HG03196 (cell line): ENCODE results near the gene NRG2.

Source experiments
- ATAC-seq: cut with Tn5 transposase; IDR thresholded peaks from one replicate; pipeline ENCODE4 v1.9.1; 2021; ENCODE audit not compliant: unreplicated experiment

The NRG2 gene

GRCh38 chr5:140042643-140043507 is at the start of gene NRG2:
Gene NRG2 (minus strand): TSS chr5:140043299.
- ATAC-seq = peak; percentile 57

DNA sequence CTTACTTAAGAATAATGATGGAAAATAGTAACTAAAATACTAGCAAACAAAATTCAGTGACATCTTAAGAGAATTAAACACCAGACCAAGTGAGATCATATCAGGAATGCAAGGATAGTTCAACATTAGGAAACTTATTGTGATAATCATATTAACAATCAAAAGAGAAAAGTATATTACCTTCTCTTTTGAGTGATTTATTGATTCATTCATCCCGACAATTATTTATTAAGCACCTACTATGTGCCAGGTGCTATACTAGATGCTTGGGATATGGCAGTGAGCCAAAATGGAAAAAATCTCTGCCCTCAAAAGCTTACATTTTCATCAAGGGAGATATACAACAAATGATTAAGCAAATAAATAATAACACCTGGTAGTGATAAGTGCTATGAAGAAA is 47.2 kb upstream of the NRG2 start:
- ATAC-seq = no peak

- ATAC-seq = no peak
Measured at GRCh38 chr5:140084541-140084940, 41.4 kb upstream of the NRG2 start.

- no peak for ATAC-seq
Measured at GRCh38 chr5:140083650-140084049, 40.6 kb upstream of the NRG2 start.

DNA sequence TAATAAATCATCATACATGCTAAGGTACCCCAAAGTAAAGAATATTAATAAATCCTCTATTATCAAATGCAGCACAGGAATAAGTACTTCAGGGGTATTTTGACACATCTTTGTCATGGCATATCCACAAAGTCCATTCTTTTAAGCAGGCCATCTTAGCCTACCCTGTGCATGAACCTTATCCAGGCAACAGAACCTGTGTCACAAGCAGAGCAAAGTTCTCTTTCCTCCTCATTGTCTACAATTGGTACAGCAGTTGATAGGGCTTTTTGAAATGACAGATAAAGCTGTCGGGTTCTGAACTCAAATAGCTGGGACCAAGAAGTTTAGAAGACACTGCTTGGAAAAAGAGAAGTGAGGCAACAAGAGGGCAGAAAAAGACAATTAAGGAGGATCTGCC is 40.0 kb upstream of the NRG2 start:
- ATAC-seq = no peak

DNA sequence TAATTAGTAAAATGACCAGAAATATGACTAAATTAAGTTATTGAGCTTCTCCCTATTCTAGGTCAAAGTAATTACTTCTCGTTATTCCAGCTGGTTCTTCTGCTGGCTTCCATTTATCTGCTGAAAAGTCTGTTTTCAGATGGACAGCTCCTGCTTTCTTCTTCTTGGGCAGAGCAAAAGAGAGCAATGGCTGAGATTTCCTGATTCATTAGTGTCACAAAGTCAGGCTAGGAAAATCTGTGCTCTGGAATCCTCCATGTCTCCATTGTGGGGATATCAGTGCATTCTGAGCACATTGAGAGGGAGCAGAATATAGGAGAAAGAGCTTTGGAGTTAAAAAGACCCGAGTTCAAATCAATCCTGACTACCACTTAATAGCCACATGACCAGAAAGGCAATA is 33.7 kb upstream of the NRG2 start:
- ATAC-seq = no peak

DNA sequence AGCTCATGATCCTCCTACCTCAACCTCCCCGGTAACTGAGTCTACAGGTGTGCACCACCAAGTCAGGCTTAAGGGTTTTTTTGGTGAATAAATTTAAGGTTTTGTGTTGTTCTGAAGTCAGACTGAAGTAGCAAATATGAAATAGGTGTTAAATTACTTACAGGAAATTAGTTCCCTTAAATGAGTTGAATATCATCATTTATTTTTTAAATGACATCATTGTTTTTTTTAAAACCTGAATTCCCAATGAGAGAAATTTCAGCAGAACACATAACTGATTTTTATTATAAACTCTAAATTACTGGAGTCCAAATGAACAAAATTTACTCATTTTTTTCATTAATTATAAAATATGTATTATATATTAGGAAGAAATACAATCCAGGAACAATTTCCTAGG is 33.0 kb upstream of the NRG2 start:
- ATAC-seq = no peak

DNA sequence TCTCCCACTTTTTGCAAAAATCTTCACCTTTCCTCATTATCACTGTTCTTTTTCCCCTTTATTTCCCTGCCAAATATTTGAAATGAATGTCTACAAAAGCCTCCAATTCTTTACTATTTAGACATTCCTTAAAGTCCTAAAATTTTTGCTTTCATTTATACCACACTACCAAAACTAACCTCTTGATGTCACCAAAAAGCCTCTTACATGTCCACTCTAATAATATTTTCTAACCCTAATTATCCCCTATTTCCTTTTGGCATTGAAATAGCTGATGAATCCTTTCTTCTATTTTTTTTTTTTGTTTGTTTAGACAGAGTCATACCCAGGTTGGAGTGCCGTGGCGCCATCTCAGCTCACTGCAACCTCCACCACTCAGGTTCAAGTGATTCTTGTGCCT is 32.3 kb upstream of the NRG2 start:
- ATAC-seq = no peak

DNA sequence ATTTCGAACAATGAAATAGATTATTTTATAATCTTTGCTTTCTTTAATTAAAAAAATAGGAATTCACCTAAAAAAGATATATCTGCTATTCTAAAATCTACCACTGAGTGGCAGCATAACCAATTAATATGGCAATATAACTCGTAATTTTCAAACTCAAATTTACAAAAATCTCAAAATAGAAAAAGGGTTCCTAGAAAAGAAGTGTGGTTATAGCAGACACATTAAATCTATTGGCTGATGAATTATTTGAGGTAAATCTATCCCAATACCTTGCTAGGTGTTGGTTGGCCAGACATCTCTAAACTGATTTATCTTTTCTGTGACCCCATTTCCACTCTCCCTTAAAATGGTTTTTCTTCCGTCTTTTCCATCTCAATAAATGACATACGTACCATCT is 30.2 kb upstream of the NRG2 start:
- ATAC-seq = no peak

DNA sequence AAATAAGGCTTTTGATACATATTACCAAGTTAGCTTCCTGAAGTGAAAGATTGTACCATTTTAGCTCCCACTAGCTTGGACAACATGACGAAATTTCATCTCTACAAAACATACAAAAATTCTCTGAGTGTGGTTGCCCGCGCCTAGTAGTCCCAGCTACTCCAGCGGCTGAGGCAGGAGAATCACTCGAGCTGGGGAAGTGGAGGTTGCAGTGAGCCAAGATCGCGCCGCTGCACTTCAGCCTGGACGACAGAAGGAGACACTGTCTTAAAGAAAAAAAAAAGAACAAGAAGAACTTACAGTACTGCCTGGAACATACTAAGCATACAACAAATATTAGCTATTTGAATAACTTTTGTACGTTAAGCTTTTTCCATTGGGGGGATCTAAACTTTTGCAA is 29.7 kb upstream of the NRG2 start:
- no peak for ATAC-seq

DNA sequence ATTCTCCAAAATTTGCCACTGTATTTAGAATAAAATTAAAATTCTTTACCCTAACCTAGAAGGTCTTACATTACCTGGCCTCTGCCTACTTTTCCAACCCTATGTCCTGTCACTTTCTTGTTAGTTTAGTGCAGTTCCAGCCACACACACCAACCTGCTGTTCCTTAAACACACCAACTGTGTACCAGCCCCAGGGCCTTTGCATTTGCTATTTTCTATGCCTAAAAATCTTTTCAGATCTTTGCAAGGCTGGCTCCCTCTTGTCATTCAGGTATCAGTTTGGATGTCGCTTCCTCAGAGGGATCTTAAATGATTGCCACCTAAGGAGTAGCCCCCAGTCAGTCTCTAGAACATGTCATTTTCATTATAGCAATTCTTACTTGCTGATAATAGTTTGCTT is 17.7 kb upstream of the NRG2 start:
- ATAC-seq = no peak

GRCh38 chr5:140058212-140058932 is 15.3 kb upstream of the NRG2 start:
- no peak for ATAC-seq

DNA sequence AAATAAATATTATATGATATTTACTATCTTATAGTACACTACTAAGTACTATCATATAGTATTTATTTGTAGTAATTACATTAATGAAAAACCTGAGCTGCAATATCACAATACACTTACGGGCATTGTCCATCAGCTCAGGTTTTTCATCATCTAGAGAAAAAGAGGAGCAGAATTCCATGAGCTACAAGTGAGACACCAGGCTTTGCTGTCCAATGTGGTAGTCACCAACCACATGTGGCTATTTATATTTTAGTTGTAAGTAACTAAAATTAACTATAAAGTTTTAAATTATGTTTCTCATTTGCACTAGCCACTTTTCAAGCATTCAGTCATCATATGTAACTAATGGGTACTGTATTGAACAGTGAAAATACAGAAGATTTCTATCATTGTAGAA is 13.8 kb upstream of the NRG2 start:
- ATAC-seq = no peak

DNA sequence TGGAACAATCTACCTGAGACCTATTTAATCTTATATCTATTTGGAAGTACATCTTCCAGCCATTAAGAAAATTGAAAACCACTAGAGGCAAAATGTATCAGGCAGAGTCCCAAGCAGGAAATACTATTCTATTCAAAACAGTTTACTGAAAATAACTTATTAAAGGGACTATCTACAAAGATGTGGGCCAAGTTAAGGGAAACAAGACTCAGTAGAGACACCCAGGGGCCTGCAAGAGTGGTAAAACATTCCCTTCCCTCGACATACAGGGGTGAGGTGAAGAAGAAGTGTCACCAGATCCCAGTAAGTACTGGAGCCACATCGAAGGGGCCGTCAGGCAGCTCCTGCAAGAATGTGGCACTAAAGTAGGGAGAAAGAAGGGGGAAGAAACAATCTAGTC is 12.1 kb upstream of the NRG2 start:
- ATAC-seq = no peak

DNA sequence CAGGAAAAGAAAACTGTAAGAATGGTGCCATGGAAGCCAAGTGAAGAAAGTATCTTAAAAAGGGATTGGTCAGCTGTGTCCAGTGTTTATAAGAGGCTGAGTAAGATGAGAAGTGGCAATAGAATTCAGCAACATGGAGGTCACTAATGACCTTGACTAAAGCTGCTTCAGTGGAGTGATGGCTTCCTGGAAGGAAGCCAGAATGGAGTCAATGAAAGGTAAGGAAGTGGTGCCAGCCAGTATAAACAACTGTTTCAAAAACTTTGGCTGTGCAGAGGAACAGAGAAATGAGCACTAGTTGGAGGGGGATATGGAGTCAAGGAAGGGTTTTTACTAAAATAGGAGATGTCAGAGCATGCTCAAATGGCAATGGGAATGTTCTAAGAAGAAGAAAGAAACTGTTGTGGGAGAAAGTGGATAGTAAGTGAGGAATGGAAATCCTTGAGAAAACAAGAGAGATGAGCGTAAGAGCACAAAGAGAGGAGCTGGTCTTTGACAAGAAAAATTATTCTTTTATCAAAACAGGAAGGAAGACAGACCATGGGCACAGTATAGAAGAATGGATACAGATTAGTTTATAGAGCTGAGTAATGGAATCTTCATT is 11.1 kb upstream of the NRG2 start:
- no peak for ATAC-seq

DNA sequence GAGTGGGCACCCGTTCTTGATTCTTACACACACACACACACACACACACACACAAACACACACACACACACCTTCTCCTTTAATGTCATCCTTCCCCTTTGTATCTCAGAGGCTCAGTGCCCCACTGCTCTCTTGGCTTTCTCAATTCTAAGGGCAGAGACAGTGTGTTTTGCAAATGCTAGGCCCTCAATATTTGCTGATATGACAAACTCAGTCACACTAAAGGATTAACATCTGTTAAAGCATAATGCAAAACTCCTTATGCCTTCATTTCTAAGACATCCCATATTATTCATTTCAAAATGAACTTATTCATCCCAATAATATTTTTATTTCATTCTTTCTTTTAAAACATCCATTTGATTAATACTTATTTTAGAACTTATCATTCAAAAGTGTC is 8.9 kb upstream of the NRG2 start:
- ATAC-seq = no peak

DNA sequence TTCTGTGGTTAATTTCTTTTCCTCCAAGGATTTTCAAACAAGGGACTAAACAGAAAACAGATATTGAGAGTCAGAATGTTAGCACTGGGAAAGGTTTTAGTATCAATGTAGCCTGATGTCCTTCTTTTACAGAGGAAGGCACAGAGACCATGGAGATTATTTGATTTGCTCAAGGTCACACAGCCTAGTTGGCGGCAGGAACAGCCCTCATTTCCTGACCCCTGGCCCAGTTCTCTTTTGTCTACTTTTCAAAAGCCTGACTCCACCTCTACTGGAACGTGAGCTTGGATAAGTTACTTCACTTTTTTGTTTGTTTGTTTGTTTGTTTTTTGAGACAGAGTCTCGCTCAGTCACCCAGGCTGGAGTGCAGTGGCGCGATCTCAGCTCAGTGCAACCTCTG is 6.6 kb upstream of the NRG2 start:
- no peak for ATAC-seq

DNA sequence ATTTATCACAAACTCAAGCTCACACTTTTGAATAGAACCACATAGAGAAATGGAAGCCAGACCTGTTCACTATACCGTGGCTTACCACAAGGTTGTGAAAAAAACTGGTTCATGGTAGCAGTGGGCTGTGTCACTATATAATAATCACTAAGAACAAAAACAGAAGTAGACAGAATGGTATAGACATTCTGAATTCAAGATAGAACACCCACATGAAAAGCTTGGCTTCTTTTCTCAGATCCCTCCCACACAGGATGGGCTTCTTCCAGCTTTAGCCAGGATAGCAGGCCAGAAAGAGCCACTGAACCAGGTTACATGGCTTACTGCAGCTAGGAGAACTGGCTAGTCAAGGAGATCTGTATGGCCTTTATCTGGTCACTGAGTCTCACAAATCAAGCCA is 6.1 kb upstream of the NRG2 start:
- ATAC-seq = no peak

DNA sequence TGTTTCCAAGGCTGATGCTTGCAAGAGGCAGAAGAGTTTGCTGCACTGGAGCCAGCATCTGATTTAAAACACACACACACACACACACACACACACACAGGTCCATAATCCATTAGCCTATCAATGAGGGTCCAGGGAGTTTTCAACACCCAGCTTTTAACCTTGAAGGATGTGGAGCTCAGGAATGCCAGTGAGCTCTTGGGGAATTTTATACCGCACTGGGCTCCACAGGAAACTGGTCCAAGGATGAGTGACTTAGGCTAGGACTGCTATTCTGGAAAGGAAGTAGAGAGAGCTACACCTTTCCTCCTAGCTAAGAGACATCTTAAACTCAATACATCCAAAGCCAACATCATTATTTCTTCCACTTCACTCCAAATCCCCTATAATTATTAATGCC is 942 bp upstream of the NRG2 start:
- no peak for ATAC-seq

DNA sequence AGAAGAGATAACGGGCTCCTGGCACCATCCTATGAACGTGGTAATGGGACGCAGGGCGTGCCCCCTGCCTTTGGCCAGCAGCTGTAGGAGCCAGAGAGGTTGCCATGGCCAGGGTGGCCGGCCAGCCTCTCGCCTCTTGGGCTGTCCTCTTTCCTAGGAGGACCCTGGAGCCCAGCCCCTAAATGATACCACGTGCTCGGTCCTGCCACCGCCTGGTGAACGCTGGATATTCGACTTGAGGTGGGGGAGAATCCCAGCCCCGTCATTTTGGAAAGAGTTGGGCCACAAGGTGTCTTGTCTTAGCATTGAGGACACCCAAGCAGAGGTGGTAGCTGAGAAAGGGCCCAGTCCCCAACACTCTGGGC is 391 bp upstream of the NRG2 start:
- ATAC-seq = no peak

- no peak for ATAC-seq
Measured at GRCh38 chr5:140042393-140042642, 781 bp downstream of the NRG2 start.
